Endothelial cell of umbilical vein (primary cell): ENCODE results near the gene MUC4. TPM values are rescaled to one million over a fixed set of nuclear protein-coding genes. Genes with fewer than 3 reads are reported as not detected.

Experiments
- BruUV-seq: library from RNA; stranded (reverse); fragments of 400-500 nt; replicated peaks from 2 replicates; lab custom pipeline; 2021; lab: Mats Ljungman, UMichigan
- CTCF ChIA-PET: fragments of 300-600, 350-600 bp; sonication (Branson Sonifier 250); formaldehyde crosslinking; loops from one replicate; lab custom pipeline; 2021; ENCODE audit warnings: antibody characterized with exemption, inconsistent platforms; lab: Charles Lee
- POLR2A ChIA-PET: fragments of 300-600, 350-600 bp; sonication (Branson Sonifier 250); formaldehyde crosslinking; loops from one replicate; lab custom pipeline; 2021; ENCODE audit warnings: antibody characterized with exemption, inconsistent platforms; lab: Charles Lee
- DNase-seq: peaks from one replicate; pipeline ENCODE4 v3.0.0-alpha.2; 2011; ENCODE audit warnings: low read depth, low spot score
- FAIRE-seq: peaks from 2 replicates; lab custom pipeline; 2011; peaks lifted over from hg19 to GRCh38; lab: Jason Lieb, UNC
- H2AFZ ChIP-seq: 2 replicates; pipeline ENCODE4 v1.6.0; 2012; ENCODE audit warnings: low read depth, low read length, control low read depth, inconsistent platforms
- H3K27ac ChIP-seq: 2 replicates; pipeline ENCODE4 v1.5.1; 2011; ENCODE audit warnings: low read depth, mild to moderate bottlenecking, control low read depth, low read length, moderate library complexity; ENCODE audit not compliant: insufficient read depth
- H3K27me3 ChIP-seq, 2 experiments: 2 replicates each; pipeline versions ENCODE4 v1.6.0 to v1.6.1; 2011; ENCODE audit warnings: low read length in 2 of 2, mixed read lengths in 1 of 2; ENCODE audit not compliant: control insufficient read depth in 2 of 2, insufficient read depth in 2 of 2
- H3K36me3 ChIP-seq, 2 experiments: 2 replicates in 1 of 2; 3 replicates in 1 of 2; pipeline ENCODE4 v1.5.1; 2011; ENCODE audit warnings: low read length in 2 of 2, mild to moderate bottlenecking in 1 of 2, moderate library complexity in 1 of 2; ENCODE audit not compliant: control insufficient read depth in 2 of 2, insufficient read depth in 2 of 2; ENCODE audit errors: extremely low read depth in 1 of 2
- H3K4me1 ChIP-seq: 3 replicates; pipeline ENCODE4 v1.5.1; 2011; ENCODE audit warnings: mild to moderate bottlenecking, low read length; ENCODE audit not compliant: control insufficient read depth, insufficient read depth; ENCODE audit errors: extremely low read depth
- H3K4me2 ChIP-seq: 2 replicates; pipeline ENCODE4 v1.6.1; 2011; ENCODE audit warnings: low read length, control low read depth, mixed read lengths; ENCODE audit not compliant: insufficient read depth
- H3K4me3 ChIP-seq, 3 experiments: fragments of 200-600 bp in 1 of 3; sonication (generic), shearing (Covaris generic) in 1 of 3; replicated peaks in 1 of 3; 2 replicates each; pipeline ENCODE4 v1.5.1; 2011 to 2016; ENCODE audit warnings: control low read depth in 3 of 3, low read length in 3 of 3, mild to moderate bottlenecking in 2 of 3, inconsistent platforms in 1 of 3, low read depth in 1 of 3, moderate library complexity in 1 of 3; ENCODE audit not compliant: insufficient read depth in 1 of 3
- H3K79me2 ChIP-seq: 2 replicates; pipeline ENCODE4 v1.6.0; 2012; ENCODE audit warnings: low read length, inconsistent platforms; ENCODE audit not compliant: control insufficient read depth, insufficient read depth
- H3K9ac ChIP-seq: replicated peaks from 2 replicates; pipeline ENCODE3; 2011; ENCODE audit warnings: low read length, control low read depth; ENCODE audit not compliant: insufficient read depth; ENCODE audit errors: extremely low read depth
- H3K9me1 ChIP-seq: replicated peaks from 3 replicates; pipeline ENCODE4 v1.6.0; 2011; ENCODE audit warnings: mild to moderate bottlenecking, low read length; ENCODE audit not compliant: control insufficient read depth, insufficient read depth; ENCODE audit errors: extremely low read depth
- H3K9me3 ChIP-seq: replicated peaks from 2 replicates; pipeline ENCODE4 v1.5.1; 2012; ENCODE audit warnings: low read length, inconsistent platforms; ENCODE audit not compliant: control insufficient read depth, insufficient read depth
- H4K20me1 ChIP-seq: replicated peaks from 2 replicates; pipeline ENCODE3; 2011; ENCODE audit warnings: mild to moderate bottlenecking, low read length; ENCODE audit not compliant: control insufficient read depth, insufficient read depth; ENCODE audit errors: extremely low read depth
- CTCF ChIP-seq, 2 donors: IDR thresholded peaks; 1 replicate in 1 of 2; 2 replicates in 1 of 2; pipeline ENCODE4 v1.5.1; 2011; ENCODE audit warnings: low read length in 2 of 2, mild to moderate bottlenecking in 2 of 2, moderate library complexity in 2 of 2, control low read depth in 1 of 2, inconsistent platforms in 1 of 2, low read depth in 1 of 2; ENCODE audit not compliant: insufficient read depth in 1 of 2; ENCODE audit errors: extremely low read depth in 1 of 2
- EZH2 ChIP-seq: IDR thresholded peaks from 2 replicates; pipeline ENCODE4 v1.6.1; 2012; ENCODE audit warnings: borderline replicate concordance, low read depth, mild to moderate bottlenecking, moderate library complexity, low read length, inconsistent platforms; ENCODE audit not compliant: severe bottlenecking
- FOS ChIP-seq: IDR thresholded peaks from 2 replicates; pipeline ENCODE4 v1.6.1; 2011; ENCODE audit warnings: mild to moderate bottlenecking, low read length, moderate library complexity, borderline replicate concordance; ENCODE audit not compliant: insufficient read depth
- GATA2 ChIP-seq: IDR thresholded peaks from 2 replicates; pipeline ENCODE4 v1.7.0; 2011; ENCODE audit warnings: low read depth, mild to moderate bottlenecking, moderate library complexity, mixed read lengths, low read length; ENCODE audit not compliant: insufficient read length, insufficient read depth
- JUN ChIP-seq: IDR thresholded peaks from 2 replicates; pipeline ENCODE4 v1.6.1; 2011; ENCODE audit warnings: borderline replicate concordance, low read depth; ENCODE audit not compliant: insufficient read length, insufficient read depth
- MAX ChIP-seq: IDR thresholded peaks from 2 replicates; pipeline ENCODE4 v1.6.1; 2011; ENCODE audit not compliant: insufficient read depth, insufficient read length
- MYC ChIP-seq: IDR thresholded peaks from one replicate; pipeline ENCODE4 v1.6.1; 2011; ENCODE audit warnings: mild to moderate bottlenecking, low read depth, low read length
- POLR2A ChIP-seq: IDR thresholded peaks from 2 replicates; pipeline ENCODE4 v1.6.1; 2012; ENCODE audit warnings: low read depth, mild to moderate bottlenecking, control low read depth, low read length
- POLR2AphosphoS5 ChIP-seq: IDR thresholded peaks from 2 replicates; pipeline ENCODE4 v1.6.1; 2012; ENCODE audit warnings: low read depth, mild to moderate bottlenecking, control low read depth, low read length, moderate library complexity; ENCODE audit not compliant: insufficient read depth
- dilution Hi-C: fragments of 300-500 bp; cut with MboI; formaldehyde crosslinking; loops from one replicate; pipeline ENCODE4 v1.15.0; 2019; ENCODE audit warnings: low sequenced_read_pairs; ENCODE audit not compliant: extremely low pct_ligation_motif_present
- intact Hi-C: fragments of 100-400 bp; cut with micrococcal nuclease; formaldehyde crosslinking; loops from one replicate; pipeline ENCODE4 v1.10.0; 2022
- polyA plus RNA-seq, 4 experiments: library from polyadenylated mRNA; depleted of rRNA in 3 of 4; stranded (reverse) in 3 of 4; unstranded in 1 of 4; fragments of >200 nt; gene quantifications; 2 replicates each; pipeline versions ENCODE4 v1.2.1 to v1.2.3, GENCODE V29; 2011 to 2012; ENCODE audit warnings: missing spikeins in 1 of 4
- total RNA-seq: library from RNA; stranded (reverse); gene quantifications from 2 replicates; pipeline ENCODE4 v1.2.3, GENCODE V29; 2021

Gene MUC4
- total and polyA plus RNA-seq, 2 donors (not counting 3 experiments of a cell fraction or from before 2014, with no cell fraction given): 0.04 TPM; not detected in 1

GRCh38 chr3:195809796-195810454 is 1.8 kb downstream of the MUC4 start:
- ChIA-PET POLR2A (no interaction called here), CTCF (interaction anchor here (1.1 kb wide), 1 partner anchor 41 kb away, joined by 4 read pairs; no protein-coding TSS in a partner anchor)
- H3K4me2 ChIP-seq: no peak overlapping the region
- H4K20me1 ChIP-seq: no peaks in the 10 kb centered on the region
- no TSS peak for BruUV-seq
- DNase-seq: no peak
- no peak for FAIRE-seq
- H3K9me3 ChIP-seq: no peaks in the 10 kb centered on the region
- no peaks in the 10 kb centered on the region for H3K9me1 ChIP-seq
- H3K9ac ChIP-seq: no peak overlapping the region
- H3K4me1 ChIP-seq: peaks cover 7% of the 10 kb centered on the region
- no peaks in the 10 kb centered on the region for H3K27me3 ChIP-seq
- TF ChIP-seq GATA2 (no peak), CTCF (IDR thresholded peaks at IDR 0.05; ENCODE audit: extremely low read depth in 1 of 2, insufficient read depth in 1 of 2, low read depth in 1 of 2, low read length in 2 of 2) (no peak), POLR2AphosphoS5 (no peak), MYC (no peak), MAX (no peak), EZH2 (no peak), JUN (no peak), FOS (no peak), POLR2A (no peak)
- no peaks in the 10 kb centered on the region for H3K36me3 ChIP-seq
- H2AFZ ChIP-seq: no peak overlapping the region
- intact Hi-C loops: loop anchor here (10.0 kb wide), 1 partner anchor 735 kb away; no protein-coding TSS in a partner anchor
- dilution Hi-C loops: no loop called here
- H3K79me2 ChIP-seq: no peaks in the 10 kb centered on the region
- no peak overlapping the region for H3K27ac ChIP-seq
- no peak overlapping the region for H3K4me3 ChIP-seq
